Upper lobe of left lung (tissue), 4 donors: ENCODE data around the gene CA11.

Experiments
- EP300 ChIP-seq, 4 donors: sonication (generic); formaldehyde crosslinking; IDR thresholded peaks; one replicate each; pipeline ENCODE4 v1.5.1; 2017; ENCODE audit warnings: antibody characterized with exemption in 4 of 4, control low read depth in 2 of 4
- POLR2A ChIP-seq, 4 donors: fragments of 450-650 bp; IDR thresholded peaks; one replicate each; pipeline ENCODE4 v1.5.1; 2016 to 2017; ENCODE audit warnings: antibody characterized with exemption in 4 of 4, mild to moderate bottlenecking in 2 of 4
- POLR2AphosphoS5 ChIP-seq, 2 donors: sonication (generic); formaldehyde crosslinking; IDR thresholded peaks; one replicate each; pipeline ENCODE4 v1.5.1; 2017; ENCODE audit warnings: antibody characterized with exemption in 2 of 2
- TF ChIP-seq, protein P1 (sequence below), 6 experiments: fragments of 450-650 bp in 4 of 6; fragments of 200-600 bp in 2 of 6; sonication (generic) in 2 of 6; IDR thresholded peaks; one replicate each; pipeline ENCODE4 v1.5.1; 2016 to 2019; ENCODE audit warnings: antibody characterized with exemption in 6 of 6

DNA sequence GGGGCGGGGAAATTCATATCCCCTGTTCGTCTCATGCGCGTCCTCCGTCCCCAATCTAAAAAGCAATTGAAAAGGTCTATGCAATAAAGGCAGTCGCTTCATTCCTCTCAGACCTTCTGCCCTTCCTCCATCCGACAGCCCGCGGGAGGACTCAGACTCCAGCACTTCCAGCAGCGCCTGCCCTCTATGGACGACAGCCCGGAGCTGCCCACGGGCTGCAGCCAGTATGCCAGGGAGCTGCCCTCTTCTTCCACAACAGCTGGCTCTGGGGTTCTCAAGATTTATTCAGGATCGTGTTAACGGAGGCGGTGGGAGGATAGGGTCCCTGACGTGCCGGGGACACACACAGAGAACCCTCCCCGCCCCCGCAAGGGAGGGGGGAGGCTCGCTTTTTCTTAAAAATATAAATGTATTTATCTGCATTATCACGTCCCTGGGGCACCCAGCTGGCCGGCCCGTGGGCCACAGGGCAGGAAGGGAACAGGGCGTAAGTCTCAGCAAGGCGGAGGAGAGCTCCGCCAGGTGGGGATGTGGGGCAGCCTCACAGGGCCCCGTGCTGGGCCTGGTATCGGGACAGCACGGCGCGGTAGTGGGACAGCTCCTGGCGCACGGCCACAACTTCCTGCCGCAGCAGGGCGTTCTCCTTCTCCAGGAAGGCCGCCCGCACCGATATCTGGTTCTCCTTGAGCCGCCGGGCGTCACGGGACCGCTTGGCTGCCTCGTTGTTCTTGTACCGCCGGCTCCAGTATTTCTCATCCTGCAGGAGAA, 15.5 kb downstream of the CA11 start:
- TF ChIP-seq, protein P1, sequence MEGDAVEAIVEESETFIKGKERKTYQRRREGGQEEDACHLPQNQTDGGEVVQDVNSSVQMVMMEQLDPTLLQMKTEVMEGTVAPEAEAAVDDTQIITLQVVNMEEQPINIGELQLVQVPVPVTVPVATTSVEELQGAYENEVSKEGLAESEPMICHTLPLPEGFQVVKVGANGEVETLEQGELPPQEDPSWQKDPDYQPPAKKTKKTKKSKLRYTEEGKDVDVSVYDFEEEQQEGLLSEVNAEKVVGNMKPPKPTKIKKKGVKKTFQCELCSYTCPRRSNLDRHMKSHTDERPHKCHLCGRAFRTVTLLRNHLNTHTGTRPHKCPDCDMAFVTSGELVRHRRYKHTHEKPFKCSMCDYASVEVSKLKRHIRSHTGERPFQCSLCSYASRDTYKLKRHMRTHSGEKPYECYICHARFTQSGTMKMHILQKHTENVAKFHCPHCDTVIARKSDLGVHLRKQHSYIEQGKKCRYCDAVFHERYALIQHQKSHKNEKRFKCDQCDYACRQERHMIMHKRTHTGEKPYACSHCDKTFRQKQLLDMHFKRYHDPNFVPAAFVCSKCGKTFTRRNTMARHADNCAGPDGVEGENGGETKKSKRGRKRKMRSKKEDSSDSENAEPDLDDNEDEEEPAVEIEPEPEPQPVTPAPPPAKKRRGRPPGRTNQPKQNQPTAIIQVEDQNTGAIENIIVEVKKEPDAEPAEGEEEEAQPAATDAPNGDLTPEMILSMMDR (IDR thresholded peaks at IDR 0.05) = peak in 2 of 6 experiments; percentile 19 to 28
- TF ChIP-seq POLR2AphosphoS5 (IDR thresholded peaks at IDR 0.05) = peak; percentile 50 to 63
- no peak for TF ChIP-seq POLR2A (IDR thresholded peaks at IDR 0.05)
- no peak for TF ChIP-seq EP300 (IDR thresholded peaks at IDR 0.05)
